HG03439 (cell line): ENCODE results near the gene BRCA1.
"Not testable (repeated sequence)": the region's sequence is repeated elsewhere in the genome, so short reads cannot be mapped to it uniquely, and the experiment has no call there.

ENCODE experiments used
- ATAC-seq: cut with Tn5 transposase; IDR thresholded peaks from one replicate; pipeline ENCODE4 v1.9.1; 2021; ENCODE audit warnings: mild to moderate bottlenecking, moderate library complexity; ENCODE audit not compliant: unreplicated experiment

BRCA1 gene

GRCh38 chr17:43070257-43070656, 54.9 kb downstream of the BRCA1 start:
- no peak for ATAC-seq

GRCh38 chr17:43069368-43069898, 55.7 kb downstream of the BRCA1 start:
- no peak for ATAC-seq

GRCh38 chr17:43068570-43069367, 56.4 kb downstream of the BRCA1 start:
- ATAC-seq = no peak

- no peak for ATAC-seq
These were observed 62.1 kb downstream of the BRCA1 start for GRCh38 chr17:43062984-43063638.

- no peak for ATAC-seq
These were observed 69.1 kb downstream of the BRCA1 start for GRCh38 chr17:43056051-43056450.

GRCh38 chr17:43053008-43053407, 72.2 kb downstream of the BRCA1 start:
- not testable (repeated sequence) for ATAC-seq

- ATAC-seq = no peak
These were observed 73.2 kb downstream of the BRCA1 start for GRCh38 chr17:43051969-43052368.

- no peak for ATAC-seq
These were observed 81.1 kb downstream of the BRCA1 start for GRCh38 chr17:43044024-43044423.

GRCh38 chr17:43043307-43043706, 81.9 kb downstream of the BRCA1 start:
- ATAC-seq = no peak

GRCh38 chr17:43042025-43042628, 83.0 kb downstream of the BRCA1 start:
- no peak for ATAC-seq

GRCh38 chr17:43040655-43041054, 84.5 kb downstream of the BRCA1 start:
- ATAC-seq = no peak

- no peak for ATAC-seq
These were observed 85.5 kb downstream of the BRCA1 start for GRCh38 chr17:43039646-43040045.

- ATAC-seq = no peak
These were observed 90.3 kb downstream of the BRCA1 start for GRCh38 chr17:43034894-43035293.

- ATAC-seq = no peak
These were observed 90.9 kb downstream of the BRCA1 start for GRCh38 chr17:43033948-43034881.

GRCh38 chr17:43031666-43032065, 93.5 kb downstream of the BRCA1 start:
- ATAC-seq = no peak

- ATAC-seq = no peak
These were observed 94.9 kb downstream of the BRCA1 start for GRCh38 chr17:43030137-43030767.

GRCh38 chr17:43028221-43028861, 96.8 kb downstream of the BRCA1 start:
- ATAC-seq = no peak

- ATAC-seq = no peak
These were observed 97.8 kb downstream of the BRCA1 start for GRCh38 chr17:43027091-43028032.

- ATAC-seq = no peak
These were observed 98.6 kb downstream of the BRCA1 start for GRCh38 chr17:43026595-43026994.
